Measurements from ENCODE around the gene NUDT2. TPM values are rescaled to one million over a fixed set of nuclear protein-coding genes. Genes with fewer than 3 reads are reported as not detected.

The NUDT2 gene
- total and polyA plus RNA-seq, 10 of the 15 experiments (the other 5 are each of a cell fraction or from before 2014, with no cell fraction given) = 24.5 to 55.1 (median 33.6) TPM

DNA sequence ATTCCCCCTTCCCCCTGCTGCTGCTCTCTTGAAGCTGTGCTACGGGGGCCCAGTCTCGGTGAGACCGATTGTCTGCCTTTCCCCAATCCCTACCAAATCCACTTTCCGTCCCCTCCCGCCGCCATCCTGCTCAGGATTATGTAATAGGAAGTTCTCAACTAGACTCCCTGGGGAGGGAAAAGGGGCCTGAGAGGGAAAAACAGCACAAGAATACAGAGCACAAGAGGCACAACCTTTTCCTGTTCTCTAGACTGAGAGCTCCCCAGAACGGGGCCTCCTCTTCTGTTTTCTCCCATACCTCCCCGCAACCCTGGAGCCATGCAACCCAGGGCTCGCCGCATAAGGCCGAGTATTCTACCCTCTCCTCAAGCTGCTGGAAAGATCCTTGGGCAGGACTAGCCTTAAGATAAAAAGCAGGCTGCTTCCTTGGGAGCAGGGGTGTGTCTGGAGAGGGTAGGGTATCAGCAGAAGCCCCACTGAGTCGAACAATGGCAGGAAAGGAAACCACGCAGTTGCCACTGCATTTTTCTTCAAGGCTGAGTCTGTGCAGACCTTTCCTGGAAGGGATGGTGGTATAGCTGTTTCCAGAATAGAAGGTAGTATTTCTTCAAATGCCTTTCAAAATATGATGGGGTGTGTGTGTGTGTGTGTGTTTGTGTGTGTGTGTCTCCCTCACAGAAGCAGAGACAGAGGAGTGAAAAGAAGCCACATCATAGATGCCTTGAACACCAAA is 34.4 kb downstream of the NUDT2 start:
- DNase-seq (ENCODE audit: low read depth, low spot score) = no peak
- 57% methylated on average over 13 of the region's 13 CpGs for WGBS (ENCODE audit: insufficient coverage, insufficient replicate concordance, low lambda C conversion rate, missing lambda C conversion rate)
- no peak overlapping the region for H3K4me3 ChIP-seq
- H3K9me3 ChIP-seq (replicated peaks; ENCODE audit: control insufficient read depth, insufficient read depth, low read length) = peaks cover 2% of the 10 kb centered on the region; the same call in 1 of the 3 replicates
- H2AFZ ChIP-seq (ENCODE audit: control insufficient read depth, low read depth, low read length) = no peak overlapping the region
- no peak overlapping the region for H3K4me2 ChIP-seq (ENCODE audit: control insufficient read depth, insufficient read depth)
- H3K27ac ChIP-seq (ENCODE audit: control insufficient read depth, insufficient read depth) = no peak overlapping the region
- no peaks in the 10 kb centered on the region for H3K27me3 ChIP-seq (replicated peaks in 1 of 2; ENCODE audit: control insufficient read depth in 2 of 2, insufficient read depth in 2 of 2, low read length in 1 of 2)
- H3K79me2 ChIP-seq (ENCODE audit: control insufficient read depth, insufficient read depth, low read length) = no peaks in the 10 kb centered on the region
- no peak for TF ChIP-seq ASH2L (IDR thresholded peaks at IDR 0.05; ENCODE audit: borderline replicate concordance, low read depth)
- ChIA-PET RAD21 (ENCODE audit: unreplicated experiment) (no interaction called here), CTCF (no interaction called here), SMC1A (ENCODE audit: uncharacterized antibody, unreplicated experiment) (no interaction called here), POLR2A (no interaction called here)
- H3K4me1 ChIP-seq (ENCODE audit: control insufficient read depth, insufficient read depth, low read length) = no peaks in the 10 kb centered on the region
- intact Hi-C loops (cut with micrococcal nuclease; ENCODE audit: unreplicated experiment) = no loop called here
- no TSS peak for BruUV-seq (replicated peaks)
- H4K20me1 ChIP-seq (ENCODE audit: control insufficient read depth, insufficient read depth) = no peaks in the 10 kb centered on the region
- H3K36me3 ChIP-seq (ENCODE audit: control insufficient read depth in 2 of 2, insufficient read depth in 2 of 2, low read length in 1 of 2) = no peaks in the 10 kb centered on the region
- ATAC-seq = no peak
- H3K9ac ChIP-seq (ENCODE audit: control insufficient read depth, insufficient read depth, low read length) = no peak overlapping the region
- FAIRE-seq = no peak
- in situ Hi-C loops (cut with MboI) = no loop called here

DNA sequence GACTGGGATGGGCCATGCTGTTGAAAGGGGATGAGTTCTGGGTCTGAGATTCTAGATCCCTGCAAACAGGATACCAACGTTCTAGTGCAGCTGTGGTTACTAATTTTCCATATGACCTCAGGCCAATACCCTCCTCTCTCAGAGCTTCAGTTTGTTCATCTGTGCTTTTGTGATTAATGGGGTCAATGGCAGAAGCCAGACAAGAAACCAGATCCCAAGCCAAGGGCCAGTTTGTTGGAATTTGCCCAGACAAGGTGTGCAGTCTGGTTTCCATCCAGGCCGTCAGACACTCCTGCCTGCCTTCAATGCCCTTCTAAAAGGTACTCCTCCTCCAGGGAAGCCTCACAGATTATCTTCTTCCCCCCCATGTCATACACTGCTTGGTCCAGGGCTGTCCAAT is 35.9 kb downstream of the NUDT2 start:
- H3K27me3 ChIP-seq (replicated peaks in 1 of 2; ENCODE audit: control insufficient read depth in 2 of 2, insufficient read depth in 2 of 2, low read length in 1 of 2) = no peaks in the 10 kb centered on the region
- 0% methylated on average over 2 of the region's 2 CpGs for WGBS (ENCODE audit: insufficient coverage, insufficient replicate concordance, low lambda C conversion rate, missing lambda C conversion rate)
- CTCF ChIA-PET = no interaction called here
- H3K9ac ChIP-seq (ENCODE audit: control insufficient read depth, insufficient read depth, low read length) = no peak overlapping the region
- no peaks in the 10 kb centered on the region for H4K20me1 ChIP-seq (ENCODE audit: control insufficient read depth, insufficient read depth)
- FAIRE-seq (no peak), DNase-seq (ENCODE audit: low read depth, low spot score) (no peak), ATAC-seq (no peak)
- RAD21 ChIA-PET (ENCODE audit: unreplicated experiment) = no interaction called here
- peaks cover 2% of the 10 kb centered on the region; the same call in 1 of the 3 replicates for H3K9me3 ChIP-seq (replicated peaks; ENCODE audit: control insufficient read depth, insufficient read depth, low read length)
- H3K4me1 ChIP-seq (ENCODE audit: control insufficient read depth, insufficient read depth, low read length) = no peaks in the 10 kb centered on the region
- H3K79me2 ChIP-seq (ENCODE audit: control insufficient read depth, insufficient read depth, low read length) = no peaks in the 10 kb centered on the region
- H2AFZ ChIP-seq (ENCODE audit: control insufficient read depth, low read depth, low read length) = no peak overlapping the region
- no peak overlapping the region for H3K4me3 ChIP-seq
- H3K36me3 ChIP-seq (ENCODE audit: control insufficient read depth in 2 of 2, insufficient read depth in 2 of 2, low read length in 1 of 2) = no peaks in the 10 kb centered on the region
- SMC1A ChIA-PET (ENCODE audit: uncharacterized antibody, unreplicated experiment) = no interaction called here
- TF ChIP-seq NR2C1 (IDR thresholded peaks at IDR 0.05) (no peak), ZSCAN29 (IDR thresholded peaks at IDR 0.05) (no peak), ETV6 (conservative IDR thresholded peaks at IDR 0.05 in 1 of 2, IDR thresholded peaks at IDR 0.05 in 1 of 2; ENCODE audit: borderline replicate concordance in 1 of 2, low read depth in 1 of 2) (no peak), ATF7 (IDR thresholded peaks at IDR 0.05; ENCODE audit: low read depth) (no peak), NBN (IDR thresholded peaks at IDR 0.05) (no peak), RBBP5 (conservative IDR thresholded peaks at IDR 0.05) (no peak), TAF1 (IDR thresholded peaks at IDR 0.05; ENCODE audit: borderline replicate concordance, low read depth, low read length) (no peak)
- TF ChIP-seq, protein P1, sequence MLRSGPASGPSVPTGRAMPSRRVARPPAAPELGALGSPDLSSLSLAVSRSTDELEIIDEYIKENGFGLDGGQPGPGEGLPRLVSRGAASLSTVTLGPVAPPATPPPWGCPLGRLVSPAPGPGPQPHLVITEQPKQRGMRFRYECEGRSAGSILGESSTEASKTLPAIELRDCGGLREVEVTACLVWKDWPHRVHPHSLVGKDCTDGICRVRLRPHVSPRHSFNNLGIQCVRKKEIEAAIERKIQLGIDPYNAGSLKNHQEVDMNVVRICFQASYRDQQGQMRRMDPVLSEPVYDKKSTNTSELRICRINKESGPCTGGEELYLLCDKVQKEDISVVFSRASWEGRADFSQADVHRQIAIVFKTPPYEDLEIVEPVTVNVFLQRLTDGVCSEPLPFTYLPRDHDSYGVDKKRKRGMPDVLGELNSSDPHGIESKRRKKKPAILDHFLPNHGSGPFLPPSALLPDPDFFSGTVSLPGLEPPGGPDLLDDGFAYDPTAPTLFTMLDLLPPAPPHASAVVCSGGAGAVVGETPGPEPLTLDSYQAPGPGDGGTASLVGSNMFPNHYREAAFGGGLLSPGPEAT (IDR thresholded peaks at IDR 0.05; ENCODE audit: low read depth) = no peak
- in situ Hi-C loops (cut with MboI) (no loop called here), intact Hi-C loops (cut with micrococcal nuclease; ENCODE audit: unreplicated experiment) (no loop called here)
- POLR2A ChIA-PET = no interaction called here
- no peak overlapping the region for H3K4me2 ChIP-seq (ENCODE audit: control insufficient read depth, insufficient read depth)
- no TSS peak for BruUV-seq (replicated peaks)
- H3K27ac ChIP-seq (ENCODE audit: control insufficient read depth, insufficient read depth) = no peak overlapping the region
